ENCODE data around the gene SOX12. TPM values are rescaled to one million over a fixed set of nuclear protein-coding genes. Genes with fewer than 3 reads are reported as not detected.

SOX12 gene
- total RNA-seq, 1 experiment from 2014 or later, result 40.4 TPM

- no peak for TF ChIP-seq SIN3A (IDR thresholded peaks at IDR 0.05; ENCODE audit: low read depth)
- no peak for TF ChIP-seq YY1 (IDR thresholded peaks at IDR 0.05; ENCODE audit: extremely low read depth, insufficient replicate concordance, low read depth, low read length)
- no peak for TF ChIP-seq ZFX (IDR thresholded peaks at IDR 0.05)
- TF ChIP-seq FOSL1 (IDR thresholded peaks at IDR 0.05; ENCODE audit: low read depth), result no peak
- no peak for TF ChIP-seq ATF3 (IDR thresholded peaks at IDR 0.05)
- TF ChIP-seq CEBPB (IDR thresholded peaks at IDR 0.05; ENCODE audit: low read depth), result no peak
- TF ChIP-seq SRF (IDR thresholded peaks at IDR 0.05; ENCODE audit: low read depth), result no peak
- no peak for TF ChIP-seq ZBTB33 (IDR thresholded peaks at IDR 0.05; ENCODE audit: extremely low read depth, insufficient replicate concordance, low read length)
- TF ChIP-seq JUND (IDR thresholded peaks at IDR 0.05), result no peak
- TF ChIP-seq REST (IDR thresholded peaks at IDR 0.05; ENCODE audit: low read depth), result no peak
- H2AFZ ChIP-seq (ENCODE audit: low read depth, low read length, poor library complexity, severe bottlenecking), result no peak overlapping the region
- H3K9me2 ChIP-seq (ENCODE audit: insufficient read depth), result no peaks in the 10 kb centered on the region
- DNase-seq (ENCODE audit: low read depth, low spot score) (no peak), ATAC-seq (no peak)
- intact Hi-C loops (cut with micrococcal nuclease), result no loop called here
- H3K4me1 ChIP-seq (ENCODE audit: control insufficient read depth in 1 of 2, insufficient read depth in 2 of 2, low read length in 2 of 2), result peaks cover 9 to 26% of the 10 kb centered on the region in 2 experiments
- no TSS peak for BruUV-seq (replicated peaks)
- H3K4me3 ChIP-seq (replicated peaks in 1 of 2; ENCODE audit: low read depth in 1 of 2, low read length in 2 of 2), result peak overlapping the region; percentile 64 to 80; a peak in 2 of 4 replicates
- ChIA-PET RAD21 (ENCODE audit: low non-redundant PET in 1 of 2, low total read pairs in 2 of 2, uncharacterized antibody in 2 of 2, unreplicated experiment in 2 of 2) (no interaction called here), CTCF (interaction anchor here (1.0 kb wide), 1 partner anchor 82 kb away, joined by 3 read pairs; no protein-coding TSS in a partner anchor), POLR2A (interaction anchor here (1.0 kb wide), 1 partner anchor 13 kb away, joined by 3 read pairs; no protein-coding TSS in a partner anchor)
- H3K27ac ChIP-seq (ENCODE audit: low read depth, low read length), result peak overlapping the region; percentile 72
- no peak overlapping the region for H3K9ac ChIP-seq (ENCODE audit: low read length)
- H3K27me3 ChIP-seq (ENCODE audit: insufficient read depth, low read length), result no peaks in the 10 kb centered on the region
- H3K9me3 ChIP-seq (ENCODE audit: control insufficient read depth in 1 of 2, insufficient read depth in 1 of 2, low read depth in 1 of 2, low read length in 2 of 2), result no peaks in the 10 kb centered on the region; a peak in 1 of 4 replicates
- no peaks in the 10 kb centered on the region for H3K36me3 ChIP-seq (ENCODE audit: control insufficient read depth in 1 of 2, insufficient read depth in 2 of 2, low read length in 2 of 2)
- no peaks in the 10 kb centered on the region for H3K79me2 ChIP-seq (ENCODE audit: insufficient read depth, low read length)
- peak overlapping the region; percentile 95 for H3K4me2 ChIP-seq (ENCODE audit: low read length)
- H4K20me1 ChIP-seq (ENCODE audit: insufficient read depth), result no peaks in the 10 kb centered on the region
Measured at GRCh38 chr20:348972-349841, 23.9 kb downstream of the SOX12 start.

All from HCT116 (cell line).